Tibial artery (tissue), 4 donors: ENCODE results near the gene ZDHHC21.

Source experiments
- DNase-seq, 2 donors: peaks; one replicate each; pipeline ENCODE4 v3.0.0-alpha.2; 2019
- H3K27ac ChIP-seq, 2 donors: fragments of 200-600 bp; sonication (generic) in 1 of 2; 1 replicate in 1 of 2; 2 replicates in 1 of 2; pipeline ENCODE4 v1.5.1; 2018 to 2019; ENCODE audit warnings: mild to moderate bottlenecking in 1 of 2
- H3K27me3 ChIP-seq, 2 donors: fragments of 200-600 bp; sonication (generic) in 1 of 2; one replicate each; pipeline versions ENCODE4 v1.5.1 to v1.6.0; 2016 to 2019
- H3K36me3 ChIP-seq, 3 donors: fragments of 200-600 bp; sonication (generic) in 2 of 3; one replicate each; pipeline ENCODE4 v1.5.1; 2016 to 2019; ENCODE audit warnings: mild to moderate bottlenecking in 2 of 3
- H3K4me1 ChIP-seq, 4 donors: fragments of 200-600 bp; sonication (generic) in 2 of 4; 1 replicate in 3 of 4; 2 replicates in 1 of 4; pipeline ENCODE4 v1.5.1; 2016 to 2019
- H3K4me3 ChIP-seq, 2 donors: fragments of 200-600 bp; sonication (generic) in 1 of 2; 1 replicate in 1 of 2; 2 replicates in 1 of 2; pipeline ENCODE4 v1.5.1; 2018 to 2019; ENCODE audit warnings: mild to moderate bottlenecking in 2 of 2
- H3K9me3 ChIP-seq, 3 donors: fragments of 200-600 bp; sonication (generic) in 1 of 3; one replicate each; pipeline ENCODE4 v1.5.1; 2016 to 2019
- intact Hi-C: fragments of 100-400 bp; cut with DNase I; formaldehyde crosslinking; loops from one replicate; pipeline ENCODE4 v1.15.0; 2023; ENCODE audit warnings: low total_unique reads
- TF ChIP-seq, protein P1 (sequence below), 2 experiments: fragments of 200-600 bp in 1 of 2; fragments of 450-650 bp in 1 of 2; IDR thresholded peaks; one replicate each; pipeline ENCODE4 v1.5.1; 2017 to 2019; ENCODE audit warnings: antibody characterized with exemption in 2 of 2, mild to moderate bottlenecking in 1 of 2, moderate library complexity in 1 of 2

Gene ZDHHC21

DNA sequence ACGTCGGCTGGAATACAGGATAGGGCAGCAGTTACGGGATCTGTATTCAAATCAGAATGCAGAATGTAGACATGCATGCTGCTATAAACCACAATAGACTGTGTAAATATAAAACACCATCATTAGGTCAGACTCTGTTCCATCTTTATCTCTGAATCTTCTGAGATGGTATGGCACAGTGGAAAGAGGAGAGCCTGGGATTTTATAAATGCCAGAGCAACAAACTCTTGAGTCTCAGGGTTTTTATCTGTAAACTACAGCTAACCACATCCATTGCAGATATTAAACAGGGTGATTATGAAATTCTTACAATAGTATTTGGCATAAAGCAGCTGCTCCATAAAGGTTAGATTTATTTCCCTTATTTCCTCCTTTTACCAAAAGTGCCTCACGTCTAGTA is 108.7 kb downstream of the ZDHHC21 start:
- no peaks in the 10 kb centered on the region for H3K36me3 ChIP-seq
- no peaks in the 10 kb centered on the region for H3K27me3 ChIP-seq
- TF ChIP-seq, protein P1, sequence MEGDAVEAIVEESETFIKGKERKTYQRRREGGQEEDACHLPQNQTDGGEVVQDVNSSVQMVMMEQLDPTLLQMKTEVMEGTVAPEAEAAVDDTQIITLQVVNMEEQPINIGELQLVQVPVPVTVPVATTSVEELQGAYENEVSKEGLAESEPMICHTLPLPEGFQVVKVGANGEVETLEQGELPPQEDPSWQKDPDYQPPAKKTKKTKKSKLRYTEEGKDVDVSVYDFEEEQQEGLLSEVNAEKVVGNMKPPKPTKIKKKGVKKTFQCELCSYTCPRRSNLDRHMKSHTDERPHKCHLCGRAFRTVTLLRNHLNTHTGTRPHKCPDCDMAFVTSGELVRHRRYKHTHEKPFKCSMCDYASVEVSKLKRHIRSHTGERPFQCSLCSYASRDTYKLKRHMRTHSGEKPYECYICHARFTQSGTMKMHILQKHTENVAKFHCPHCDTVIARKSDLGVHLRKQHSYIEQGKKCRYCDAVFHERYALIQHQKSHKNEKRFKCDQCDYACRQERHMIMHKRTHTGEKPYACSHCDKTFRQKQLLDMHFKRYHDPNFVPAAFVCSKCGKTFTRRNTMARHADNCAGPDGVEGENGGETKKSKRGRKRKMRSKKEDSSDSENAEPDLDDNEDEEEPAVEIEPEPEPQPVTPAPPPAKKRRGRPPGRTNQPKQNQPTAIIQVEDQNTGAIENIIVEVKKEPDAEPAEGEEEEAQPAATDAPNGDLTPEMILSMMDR (IDR thresholded peaks at IDR 0.05) = no peak
- no peak for DNase-seq
- H3K4me1 ChIP-seq = no peaks in the 10 kb centered on the region
- no peak overlapping the region for H3K4me3 ChIP-seq
- no peak overlapping the region for H3K27ac ChIP-seq
- intact Hi-C loops = no loop called here
- no peaks in the 10 kb centered on the region for H3K9me3 ChIP-seq

DNA sequence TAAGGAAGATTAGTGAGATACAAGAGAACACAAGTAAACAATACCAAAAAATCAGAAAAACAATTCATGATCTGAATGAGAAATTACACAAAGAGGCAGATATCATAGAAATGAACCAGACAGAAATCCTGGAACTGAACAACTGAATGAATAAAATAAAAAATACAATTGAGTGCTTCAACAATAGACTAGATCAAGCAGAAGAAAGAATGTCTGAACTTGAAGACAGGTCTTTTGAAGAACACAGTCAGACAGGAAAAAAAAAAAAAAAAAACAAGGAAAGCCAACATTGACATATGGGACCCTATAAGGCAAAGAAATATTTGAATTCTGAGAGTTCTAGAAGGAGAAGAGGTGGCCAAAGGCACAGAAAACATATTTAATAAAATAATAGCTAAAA is 115.2 kb downstream of the ZDHHC21 start:
- Histone ChIP-seq H3K27ac (no peak overlapping the region), H3K27me3 (no peaks in the 10 kb centered on the region), H3K4me3 (no peak overlapping the region), H3K36me3 (no peaks in the 10 kb centered on the region), H3K9me3 (peaks cover 0 to 11% (median 0%) of the 10 kb centered on the region in 3 donors), H3K4me1 (no peaks in the 10 kb centered on the region)
- no peak for DNase-seq
- intact Hi-C loops = no loop called here
- TF ChIP-seq, protein P1 (IDR thresholded peaks at IDR 0.05) = no peak

DNA sequence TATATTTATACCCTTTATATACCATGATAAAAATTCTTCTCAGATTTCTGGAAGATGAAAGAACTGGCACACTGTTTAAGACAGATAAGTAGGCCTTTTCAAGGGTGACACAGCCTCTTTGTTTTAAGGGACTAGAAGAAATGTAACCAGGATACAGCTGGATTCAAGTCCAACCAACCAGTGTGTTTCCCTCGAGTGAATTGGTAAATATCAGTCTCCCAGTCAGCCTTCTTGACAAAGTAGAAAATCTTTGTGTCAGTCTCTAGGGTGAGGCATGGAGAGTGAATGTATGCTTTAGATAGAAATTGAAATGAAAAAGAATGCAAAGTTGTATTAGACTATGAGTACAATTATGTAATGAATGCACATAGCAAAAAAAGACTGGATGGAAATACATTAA is 119.1 kb downstream of the ZDHHC21 start:
- Histone ChIP-seq H3K27me3 (no peaks in the 10 kb centered on the region), H3K4me1 (no peaks in the 10 kb centered on the region), H3K4me3 (no peak overlapping the region), H3K9me3 (peaks cover 0 to 11% (median 0%) of the 10 kb centered on the region in 3 donors), H3K27ac (no peak overlapping the region), H3K36me3 (no peaks in the 10 kb centered on the region)
- intact Hi-C loops = no loop called here
- TF ChIP-seq, protein P1 (IDR thresholded peaks at IDR 0.05) = no peak
- DNase-seq = no peak

DNA sequence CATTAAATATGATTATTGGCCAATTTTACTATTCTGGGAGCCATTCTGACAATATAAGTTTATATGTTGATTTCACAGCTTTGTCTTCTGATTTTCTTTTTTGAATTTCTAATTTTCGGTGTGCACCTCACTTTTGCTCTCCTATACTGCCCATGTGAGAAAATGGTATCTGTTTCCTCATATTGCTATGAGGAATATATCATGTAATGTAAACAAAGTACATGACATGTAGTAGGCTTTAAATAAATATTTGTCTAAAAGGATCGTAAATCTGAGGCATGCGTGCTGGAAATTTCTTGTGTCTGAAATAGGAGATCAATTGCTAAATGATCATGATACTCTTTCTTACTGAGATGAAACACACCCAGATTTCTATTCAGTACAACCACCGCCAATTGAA is 119.9 kb downstream of the ZDHHC21 start:
- no peak for DNase-seq
- Histone ChIP-seq H3K27me3 (no peaks in the 10 kb centered on the region), H3K4me1 (no peaks in the 10 kb centered on the region), H3K36me3 (no peaks in the 10 kb centered on the region), H3K27ac (no peak overlapping the region), H3K9me3 (peaks cover 0 to 4% (median 0%) of the 10 kb centered on the region in 3 donors), H3K4me3 (no peak overlapping the region)
- TF ChIP-seq, protein P1 (IDR thresholded peaks at IDR 0.05) = no peak
- intact Hi-C loops = no loop called here

DNA sequence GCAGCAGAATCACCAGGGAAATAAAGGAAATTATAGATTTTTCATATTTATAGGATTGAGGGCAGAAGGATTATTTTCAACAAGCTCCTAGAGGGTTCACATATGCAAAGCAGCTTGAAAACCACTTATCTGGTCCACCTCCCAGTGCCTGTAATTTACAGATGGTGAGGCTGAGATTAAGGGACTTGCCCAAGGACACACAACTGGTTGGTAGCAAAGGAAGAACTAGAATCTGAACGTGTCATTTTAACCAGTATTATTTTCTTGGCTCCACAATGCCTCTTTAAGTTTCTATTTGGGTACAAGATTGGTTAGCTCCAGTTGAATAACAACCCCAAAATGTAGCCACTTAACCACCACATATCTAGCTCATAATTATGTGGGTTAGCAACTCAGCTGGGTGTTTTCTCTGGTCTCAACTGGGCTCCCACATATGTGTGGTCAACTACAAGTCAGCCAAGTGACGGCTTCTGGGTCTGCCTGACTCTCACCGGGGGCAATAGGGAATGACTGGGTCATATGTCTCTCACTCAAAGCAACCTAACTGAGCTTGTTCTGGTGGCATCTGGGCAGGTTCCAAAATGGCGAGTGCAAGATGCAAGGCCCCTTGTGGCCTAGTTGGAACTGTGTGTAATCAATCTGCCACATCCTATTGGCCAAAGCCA is 127.7 kb downstream of the ZDHHC21 start:
- TF ChIP-seq, protein P1 (IDR thresholded peaks at IDR 0.05) = no peak
- H3K27ac ChIP-seq = no peak overlapping the region
- no peak for DNase-seq
- peaks cover 0 to 5% of the 10 kb centered on the region in 2 donors for H3K27me3 ChIP-seq
- no peaks in the 10 kb centered on the region for H3K9me3 ChIP-seq
- intact Hi-C loops = no loop called here
- H3K36me3 ChIP-seq = no peaks in the 10 kb centered on the region
- H3K4me1 ChIP-seq = no peaks in the 10 kb centered on the region
- no peak overlapping the region for H3K4me3 ChIP-seq
